NB4 (cell line): ENCODE data around the gene TAGAP.

ENCODE experiments used
- DNase-seq: peaks from one replicate; pipeline ENCODE4 v3.0.0; 2010; ENCODE audit warnings: low read depth
- H3K4me3 ChIP-seq: one replicate; pipeline ENCODE4 v1.5.1; 2011; ENCODE audit warnings: mild to moderate bottlenecking, low read depth, low read length, moderate library complexity
- CTCF ChIP-seq: IDR thresholded peaks from one replicate; pipeline ENCODE4 v1.5.1; 2012; ENCODE audit warnings: low read depth, low read length
- MYC ChIP-seq: IDR thresholded peaks from 2 replicates; pipeline ENCODE4 v1.6.1; 2011; ENCODE audit warnings: low read depth, low read length
- POLR2A ChIP-seq: IDR thresholded peaks from 2 replicates; pipeline ENCODE4 v1.6.1; 2011; ENCODE audit warnings: mild to moderate bottlenecking; ENCODE audit not compliant: insufficient read length; ENCODE audit errors: extremely low read depth
- TF ChIP-seq, protein P1 (sequence below): IDR thresholded peaks from 2 replicates; pipeline ENCODE4 v1.6.1; 2011; ENCODE audit warnings: low read depth, low read length

The TAGAP gene, protein sequence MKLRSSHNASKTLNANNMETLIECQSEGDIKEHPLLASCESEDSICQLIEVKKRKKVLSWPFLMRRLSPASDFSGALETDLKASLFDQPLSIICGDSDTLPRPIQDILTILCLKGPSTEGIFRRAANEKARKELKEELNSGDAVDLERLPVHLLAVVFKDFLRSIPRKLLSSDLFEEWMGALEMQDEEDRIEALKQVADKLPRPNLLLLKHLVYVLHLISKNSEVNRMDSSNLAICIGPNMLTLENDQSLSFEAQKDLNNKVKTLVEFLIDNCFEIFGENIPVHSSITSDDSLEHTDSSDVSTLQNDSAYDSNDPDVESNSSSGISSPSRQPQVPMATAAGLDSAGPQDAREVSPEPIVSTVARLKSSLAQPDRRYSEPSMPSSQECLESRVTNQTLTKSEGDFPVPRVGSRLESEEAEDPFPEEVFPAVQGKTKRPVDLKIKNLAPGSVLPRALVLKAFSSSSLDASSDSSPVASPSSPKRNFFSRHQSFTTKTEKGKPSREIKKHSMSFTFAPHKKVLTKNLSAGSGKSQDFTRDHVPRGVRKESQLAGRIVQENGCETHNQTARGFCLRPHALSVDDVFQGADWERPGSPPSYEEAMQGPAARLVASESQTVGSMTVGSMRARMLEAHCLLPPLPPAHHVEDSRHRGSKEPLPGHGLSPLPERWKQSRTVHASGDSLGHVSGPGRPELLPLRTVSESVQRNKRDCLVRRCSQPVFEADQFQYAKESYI

DNA sequence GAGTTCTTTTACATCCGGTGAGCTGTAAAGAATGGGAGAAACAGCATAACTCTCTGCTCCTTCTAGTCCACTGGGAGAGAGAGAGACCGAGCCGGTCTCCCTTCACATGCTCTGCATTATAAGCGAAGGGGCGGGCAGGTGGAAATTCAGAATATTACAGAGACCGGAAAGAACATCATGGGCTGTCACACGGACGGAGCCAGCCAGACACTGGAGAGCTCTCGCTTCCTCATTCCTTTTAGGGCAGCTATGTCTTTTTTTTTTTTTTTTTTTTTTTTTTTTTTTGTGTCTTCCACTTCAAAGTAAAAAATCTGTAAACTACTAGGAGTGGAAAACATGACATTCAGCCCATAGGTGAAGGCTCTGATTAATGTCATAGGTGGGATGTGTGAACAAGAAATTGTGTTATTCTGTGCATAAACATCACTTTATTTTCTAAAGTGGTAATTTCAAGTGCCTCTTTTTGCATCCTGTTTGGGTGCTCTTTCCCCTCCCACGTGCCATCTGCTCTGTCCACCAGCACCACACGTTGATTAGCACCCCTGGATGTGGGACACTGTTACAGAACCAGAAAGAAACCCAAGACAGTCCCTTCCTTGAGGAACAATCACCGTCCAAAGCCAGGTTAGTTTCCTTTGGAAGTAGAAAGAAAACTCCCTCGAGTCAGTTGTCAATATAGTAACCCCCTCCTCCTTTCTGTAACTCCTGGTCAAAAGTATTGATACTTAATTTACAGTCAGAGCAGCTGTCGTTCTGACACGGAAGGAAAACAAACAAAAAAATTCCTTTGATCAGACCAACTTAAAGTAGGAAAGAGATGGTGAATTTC is at the start of gene TAGAP:
Gene TAGAP (minus strand): TSS at position 93 of the 829 bp plus-strand sequence. CDS start 845 bp downstream, outside the sequence.
- H3K4me3 ChIP-seq = peak within 1 kb of the TSS; percentile 86
- DNase-seq = peak; percentile 96
- TF ChIP-seq MYC (peak; percentile 63), POLR2A (peak; percentile 90), CTCF (no peak)
- TF ChIP-seq, protein P1, sequence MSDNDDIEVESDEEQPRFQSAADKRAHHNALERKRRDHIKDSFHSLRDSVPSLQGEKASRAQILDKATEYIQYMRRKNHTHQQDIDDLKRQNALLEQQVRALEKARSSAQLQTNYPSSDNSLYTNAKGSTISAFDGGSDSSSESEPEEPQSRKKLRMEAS = peak; percentile 84

DNA sequence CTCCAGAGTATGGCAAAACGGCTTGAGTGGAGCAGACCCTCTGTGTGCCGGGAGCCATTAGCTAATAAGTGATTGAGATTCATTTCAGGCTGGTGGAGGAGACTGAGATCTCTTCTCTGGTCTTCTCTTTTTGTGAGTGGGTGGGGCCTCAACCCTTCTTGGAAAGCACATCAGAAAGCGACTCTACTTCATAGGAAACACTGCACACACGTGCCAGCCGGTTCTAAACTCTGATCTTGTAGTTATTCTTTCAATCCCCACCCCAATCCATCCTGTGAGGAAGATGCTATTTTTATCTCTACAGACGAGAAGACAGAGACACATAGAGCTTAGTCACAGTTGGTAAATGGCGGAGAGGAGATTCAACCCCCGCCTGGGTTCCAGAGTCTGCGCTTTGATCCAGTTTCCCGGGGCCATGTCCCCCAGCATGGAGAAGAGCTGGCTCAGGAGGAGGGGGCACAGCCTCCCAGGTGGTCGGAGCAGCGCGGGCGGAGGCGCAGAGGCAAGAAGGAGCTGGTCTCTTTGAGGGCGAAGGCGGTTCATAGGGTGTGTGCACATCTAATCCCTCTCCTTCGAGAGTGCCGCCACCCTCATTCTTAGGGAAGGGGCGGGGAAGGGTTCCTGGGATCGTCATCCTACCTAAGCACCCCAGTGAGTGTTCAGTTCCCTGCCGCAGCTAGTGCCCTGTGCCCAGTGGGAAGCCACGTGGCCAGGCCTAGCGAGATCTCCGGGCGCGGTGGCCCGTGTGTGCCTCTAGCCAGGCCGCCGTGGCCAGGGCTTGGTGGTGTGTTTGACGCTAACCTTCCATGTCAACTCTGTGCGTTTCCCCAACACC is 49.0 kb upstream of the TAGAP start:
- no peak for DNase-seq
- no peak overlapping the region for H3K4me3 ChIP-seq
- TF ChIP-seq CTCF (no peak), POLR2A (no peak), MYC (no peak)
- TF ChIP-seq, protein P1 = no peak

GRCh38 chr6:159092631-159093030 is 47.8 kb upstream of the TAGAP start:
- TF ChIP-seq CTCF = no peak
- TF ChIP-seq, protein P1 = no peak
- TF ChIP-seq POLR2A = no peak
- no peak for TF ChIP-seq MYC
- DNase-seq = peak; percentile 91
- no peak overlapping the region for H3K4me3 ChIP-seq

DNA sequence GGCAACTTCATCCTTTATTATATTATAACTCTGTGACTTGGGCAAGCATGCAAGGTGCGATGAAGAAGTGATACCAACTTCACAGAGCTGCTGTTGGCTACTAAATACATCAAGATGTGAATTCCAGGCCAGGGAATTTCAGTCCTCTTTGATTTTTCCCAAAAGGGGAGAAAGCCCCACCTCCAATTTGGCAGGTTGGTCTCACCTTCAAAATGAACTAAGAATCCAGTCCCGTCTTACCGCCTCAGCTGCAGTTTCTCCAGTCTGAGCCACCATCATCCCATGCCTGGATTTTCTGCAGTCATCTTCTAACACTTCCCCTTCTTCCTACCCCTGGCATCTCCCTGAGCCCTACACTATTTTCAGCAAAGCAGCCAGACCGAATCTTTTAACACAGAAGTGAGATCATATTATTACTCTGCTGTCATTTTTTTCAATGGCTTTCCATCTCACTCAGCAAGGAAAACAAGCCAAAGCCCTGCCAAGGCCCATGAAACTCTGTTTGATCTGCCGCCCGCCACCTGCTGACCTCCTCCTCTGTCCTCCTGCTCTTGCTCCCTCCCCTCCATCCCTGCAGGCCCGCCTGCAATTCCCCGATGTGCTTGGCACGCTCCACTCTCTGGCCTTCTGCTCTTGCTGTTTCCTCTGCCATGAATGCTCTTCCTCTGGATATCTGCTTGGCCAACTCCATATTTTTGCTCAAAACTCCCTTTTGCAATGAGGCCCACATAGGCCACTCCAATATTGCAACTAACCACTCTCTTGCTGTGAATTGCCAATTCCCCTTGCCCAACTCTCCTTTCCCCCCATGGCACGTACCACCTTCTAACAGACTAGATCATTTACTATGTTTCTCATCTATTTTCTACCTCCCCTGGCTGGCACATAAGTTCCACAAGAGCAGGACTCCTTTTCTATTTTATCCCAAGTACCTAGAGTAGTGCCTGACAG is 46.0 kb upstream of the TAGAP start:
- DNase-seq = no peak
- H3K4me3 ChIP-seq = no peak overlapping the region
- TF ChIP-seq MYC (no peak), POLR2A (no peak), CTCF (no peak)
- TF ChIP-seq, protein P1 = no peak
